Left lobe of liver (tissue), 2 donors: Measurements from ENCODE around the gene SIDT1. TPM values are rescaled to one million over a fixed set of nuclear protein-coding genes. Genes with fewer than 3 reads are reported as not detected.

Experiments
- ATAC-seq: fragments of 200-7000 bp; cut with Tn5 transposase; one replicate; pipeline ENCODE4 v1.9.1; 2020; ENCODE audit warnings: mild to moderate bottlenecking, moderate library complexity
- DNase-seq: peaks from one replicate; pipeline ENCODE4 v3.0.0-alpha.2; 2020; ENCODE audit warnings: low spot score
- total RNA-seq: library from RNA; stranded (reverse); gene quantifications from one replicate; pipeline ENCODE4 v1.2.1, GENCODE V29; 2021
- donor health status: DM: no; HTN: no; CAD: no; lungs with moderate emphysema.
- donor health status: DM: no; HTN: yes; CAD: no.

Gene SIDT1
- total RNA-seq, 1 donor from 2014 or later, result 0.55 TPM

DNA sequence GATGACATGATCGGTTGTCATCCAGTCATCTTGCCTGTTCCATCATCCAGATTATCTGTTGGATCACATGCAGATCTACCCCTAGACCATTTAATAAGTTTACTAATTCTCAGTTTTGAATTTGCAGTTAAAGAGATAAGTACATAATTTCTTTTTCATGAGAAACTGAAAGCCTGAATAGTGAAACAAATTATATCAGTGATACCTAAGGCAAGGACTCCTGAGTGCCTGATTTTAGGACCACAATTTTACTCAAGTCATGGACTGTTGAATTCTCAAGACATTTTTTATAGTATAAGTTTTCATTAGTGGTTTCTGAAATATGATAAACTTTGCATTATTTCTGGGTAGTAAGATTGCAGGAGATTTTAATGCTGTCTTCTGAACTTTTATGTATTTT, 13.2 kb downstream of the SIDT1 start:
- ATAC-seq, result no peak
- no peak for DNase-seq

DNA sequence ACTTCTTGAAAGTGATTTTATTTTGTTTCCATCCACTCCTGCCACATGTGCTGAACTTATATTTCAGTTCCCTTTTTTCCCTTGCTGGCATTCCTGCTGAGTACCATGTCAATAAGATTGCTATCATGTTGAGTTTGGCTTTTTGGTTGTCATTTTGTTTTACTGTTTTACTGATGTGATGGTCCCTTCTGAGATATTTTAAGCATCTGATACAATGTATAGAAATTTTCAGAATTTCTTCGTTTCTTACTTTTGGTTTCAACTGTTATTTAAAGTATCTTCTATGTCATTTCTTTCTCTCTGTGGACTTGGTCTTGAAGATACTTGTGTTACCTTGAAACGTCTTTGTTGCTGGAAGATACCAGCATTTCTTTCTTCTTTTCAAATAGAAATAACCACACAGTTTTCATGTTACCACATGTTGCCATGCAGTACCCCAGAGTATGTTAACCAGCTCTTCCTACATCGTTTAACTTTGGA, 14.1 kb downstream of the SIDT1 start:
- ATAC-seq (no peak), DNase-seq (no peak)

DNA sequence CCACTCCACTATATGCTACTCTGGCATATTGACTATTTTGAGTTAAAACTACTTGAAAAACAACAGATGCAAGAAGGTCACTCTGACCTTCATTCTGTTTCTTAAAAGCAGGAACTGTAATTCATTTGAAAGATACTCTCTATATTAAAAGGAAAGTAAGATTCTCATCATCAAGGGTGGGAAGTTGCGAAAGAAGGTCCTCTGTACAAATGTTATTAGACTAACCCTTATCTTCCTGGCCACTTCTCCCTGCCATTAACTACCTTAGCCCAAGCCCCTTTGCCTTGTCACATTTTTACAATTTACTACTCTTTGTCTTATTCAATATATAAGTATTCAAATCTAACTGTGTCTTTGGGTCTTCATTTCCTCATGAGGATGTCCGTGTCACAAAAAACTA, 16.1 kb downstream of the SIDT1 start:
- ATAC-seq (no peak), DNase-seq (no peak)

DNA sequence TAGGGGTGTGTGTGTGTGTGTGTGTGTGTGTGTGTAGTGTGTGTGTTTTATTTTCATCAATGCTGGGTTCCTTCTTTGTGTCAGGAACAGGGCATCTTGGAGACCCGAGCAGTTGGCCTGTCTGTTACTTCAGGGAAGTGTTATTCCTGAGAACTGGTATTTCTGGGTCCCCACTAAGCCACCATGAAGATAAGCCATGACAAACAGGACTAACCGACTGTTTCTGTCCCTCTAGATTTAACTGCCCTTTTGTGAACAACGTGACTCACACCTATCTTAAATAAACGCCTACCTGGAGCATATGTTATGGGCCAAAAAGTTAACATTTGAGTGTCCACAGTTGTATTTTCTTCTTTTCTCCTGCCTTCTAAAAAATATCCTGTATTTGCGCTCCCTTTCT, 19.5 kb downstream of the SIDT1 start:
- ATAC-seq (no peak), DNase-seq (no peak)

DNA sequence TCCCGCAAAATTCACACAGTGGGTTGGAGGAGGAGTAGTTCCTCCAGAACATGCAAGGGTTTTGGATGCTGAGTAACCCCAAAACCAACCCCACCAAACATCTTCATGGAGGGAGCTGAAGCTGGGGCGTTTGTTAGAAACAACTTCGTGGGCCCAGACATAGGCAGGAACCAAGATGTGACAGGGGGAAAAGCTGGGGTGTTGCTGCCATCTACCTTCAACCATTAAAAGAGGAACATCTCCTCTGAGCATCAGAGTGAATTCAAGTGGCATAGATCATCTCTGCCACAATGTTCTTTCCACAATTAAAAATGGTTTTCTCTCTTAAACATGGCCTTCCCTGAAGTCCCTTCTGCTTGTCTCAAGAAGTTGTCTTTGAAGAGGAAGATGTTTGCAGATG, 20.5 kb downstream of the SIDT1 start:
- DNase-seq, result no peak
- peak; percentile 23 for ATAC-seq

DNA sequence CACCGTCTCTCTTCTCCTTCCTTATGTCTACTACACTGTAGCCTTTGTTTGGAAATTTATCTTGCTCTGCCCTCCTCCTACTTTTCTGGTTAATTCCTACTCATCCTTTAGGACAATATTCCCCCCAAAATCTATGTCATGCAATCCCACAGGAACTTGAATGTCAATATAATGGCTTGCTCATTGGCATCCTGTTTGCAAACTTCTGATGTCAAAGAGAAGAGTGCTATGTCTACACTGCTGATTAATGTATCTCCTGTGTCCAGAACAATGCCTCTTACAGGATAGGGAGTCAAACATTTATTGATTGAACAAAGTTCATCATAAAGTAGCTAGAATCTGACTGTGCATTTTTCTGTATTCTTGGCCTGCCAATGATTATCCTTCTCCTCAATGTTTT, 22.8 kb downstream of the SIDT1 start:
- no peak for DNase-seq
- ATAC-seq, result no peak

DNA sequence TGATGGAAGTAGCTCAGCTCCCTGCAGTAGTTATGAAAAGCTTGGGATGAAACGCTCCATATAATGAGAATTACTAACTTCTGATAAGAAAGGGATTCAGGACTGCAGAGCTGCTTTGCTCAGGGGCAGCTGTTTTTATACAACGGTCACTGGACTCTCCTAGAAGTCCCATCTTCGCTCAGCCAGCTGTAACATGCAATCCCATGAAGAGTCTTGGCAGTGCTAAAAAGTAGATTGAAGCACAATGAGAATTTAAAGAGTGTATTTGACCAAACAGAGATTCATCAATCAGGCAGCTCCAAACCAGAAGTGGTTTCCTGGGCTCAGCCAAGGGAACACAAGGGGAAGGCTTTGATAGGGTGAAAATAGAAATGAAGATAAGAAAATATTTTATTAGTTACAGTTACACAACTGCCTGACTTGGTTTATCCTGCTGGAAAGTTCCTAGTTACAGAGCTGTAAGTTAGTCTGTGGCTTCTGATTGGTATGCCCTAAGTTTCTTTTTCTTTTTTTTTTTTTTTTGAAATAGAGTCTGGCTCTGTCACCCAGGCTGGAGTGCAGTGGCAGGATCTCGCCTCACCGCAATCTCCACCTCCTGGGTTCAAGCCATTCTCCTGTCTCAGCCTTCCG, 24.1 kb downstream of the SIDT1 start:
- no peak for ATAC-seq

DNA sequence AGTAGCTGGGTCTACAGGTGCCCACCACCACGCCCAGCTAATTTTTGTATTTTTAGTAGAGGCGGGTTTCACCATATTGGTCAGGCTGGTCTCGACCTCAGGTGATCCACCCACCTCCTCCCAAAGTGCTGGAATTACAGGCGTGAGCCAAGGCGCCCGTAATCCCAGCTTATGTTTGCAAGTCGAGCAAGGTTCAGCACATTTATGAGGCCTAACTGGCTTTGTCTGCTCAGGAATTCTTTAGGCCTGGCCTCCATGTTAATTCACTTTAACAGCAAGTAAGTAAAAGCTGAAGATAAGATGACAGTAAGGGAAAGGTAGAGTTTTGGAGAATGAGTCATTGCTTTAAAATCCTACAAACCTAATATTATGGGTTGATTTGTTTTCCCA, 24.6 kb downstream of the SIDT1 start:
- ATAC-seq (no peak), DNase-seq (no peak)

More for the DNA sequence above, 24.1 kb downstream of the SIDT1 start:
- DNase-seq, result no peak

DNA sequence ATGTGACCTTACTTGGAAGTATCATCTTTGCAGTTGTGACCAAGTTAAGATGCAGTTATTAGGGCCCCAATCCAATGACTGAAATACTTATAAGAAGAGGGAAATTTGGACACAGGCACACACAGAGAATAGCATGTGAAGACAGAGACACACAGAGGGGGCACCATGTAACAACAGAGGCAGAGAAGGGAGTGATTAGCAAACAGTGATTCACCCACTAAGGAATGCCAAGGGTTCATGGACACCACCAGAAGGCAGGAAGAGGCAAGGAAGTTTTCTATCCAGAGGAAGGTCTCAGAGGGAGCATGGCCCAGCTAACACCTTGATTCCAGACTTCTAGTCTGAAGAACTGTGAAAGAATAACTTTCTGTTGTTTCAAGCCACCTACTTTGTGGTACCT, 25.0 kb downstream of the SIDT1 start:
- no peak for DNase-seq

DNA sequence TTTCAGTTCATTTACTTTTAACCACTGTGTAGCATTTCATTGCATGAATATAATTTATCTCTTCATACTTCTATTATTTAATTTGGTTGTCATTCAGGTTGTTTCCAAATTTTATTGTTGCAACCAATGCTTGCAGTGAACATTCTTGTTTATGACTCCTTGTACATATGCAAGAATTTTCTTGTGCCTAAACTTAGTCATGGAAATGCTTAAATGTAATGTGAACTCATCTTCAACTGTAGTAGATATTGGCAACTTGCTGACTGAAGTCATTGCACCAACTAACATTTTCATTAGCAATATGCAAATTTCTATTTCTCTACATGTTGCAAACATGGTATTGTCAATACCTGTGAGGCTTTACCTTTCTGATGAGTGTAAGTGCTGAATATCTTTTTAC, 26.7 kb downstream of the SIDT1 start:
- DNase-seq (no peak), ATAC-seq (no peak)

More for the DNA sequence above, 25.0 kb downstream of the SIDT1 start:
- no peak for ATAC-seq

DNA sequence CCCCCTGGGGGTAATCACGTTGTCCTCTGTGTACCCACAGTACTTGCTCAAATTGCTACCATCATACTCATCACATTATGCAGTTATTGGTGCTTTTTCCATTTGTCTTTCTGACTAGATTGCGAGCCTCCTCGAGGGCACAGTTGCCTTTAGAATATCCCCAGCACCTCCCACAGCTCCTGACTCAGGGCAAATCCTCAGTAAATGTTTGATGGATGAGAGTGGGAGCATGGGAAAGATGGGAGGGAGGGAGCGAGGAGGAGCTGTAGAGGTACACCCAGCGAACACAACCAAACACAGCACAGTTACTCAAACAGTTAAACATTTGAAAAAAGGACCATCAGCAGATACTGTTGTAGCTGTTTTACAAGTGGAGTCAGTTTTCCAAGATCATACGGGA, 27.9 kb downstream of the SIDT1 start:
- no peak for DNase-seq
- no peak for ATAC-seq

DNA sequence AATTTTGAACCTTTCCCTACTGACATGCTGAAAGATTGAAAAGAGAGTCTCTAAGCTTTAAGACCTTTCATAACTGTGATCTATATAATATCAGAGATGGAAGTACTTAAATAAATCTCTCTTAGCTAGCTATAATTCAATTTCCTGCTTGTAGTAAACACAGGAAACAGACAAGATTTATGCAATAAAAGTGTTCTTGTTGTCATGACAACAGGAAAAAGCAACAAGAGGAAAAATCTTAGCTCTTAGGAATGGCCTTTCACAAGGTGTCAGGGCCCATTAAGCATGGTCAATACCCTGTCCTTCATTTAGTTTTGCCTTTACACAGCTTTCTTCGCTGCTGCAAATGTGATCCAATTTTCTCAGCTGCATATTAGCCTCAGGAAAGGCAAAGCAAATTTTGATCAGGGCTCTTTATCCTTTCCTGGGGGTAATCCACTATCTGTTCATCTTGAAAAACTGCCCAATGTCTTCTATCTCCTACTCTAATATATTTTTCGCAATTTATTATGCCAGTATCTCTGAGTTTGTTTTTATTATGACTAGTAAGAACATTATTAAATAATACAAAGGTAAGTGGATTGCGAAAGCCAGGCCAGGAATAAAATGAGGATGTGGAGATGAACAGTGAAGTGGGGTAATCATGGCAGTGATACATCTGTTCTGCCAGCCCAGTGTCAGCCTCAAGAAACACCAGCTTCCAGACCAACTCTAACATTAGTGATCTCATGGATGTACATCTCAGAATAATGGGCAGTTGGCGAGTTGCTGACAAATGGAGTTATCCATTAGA, 28.7 kb downstream of the SIDT1 start:
- no peak for DNase-seq
- ATAC-seq, result no peak

DNA sequence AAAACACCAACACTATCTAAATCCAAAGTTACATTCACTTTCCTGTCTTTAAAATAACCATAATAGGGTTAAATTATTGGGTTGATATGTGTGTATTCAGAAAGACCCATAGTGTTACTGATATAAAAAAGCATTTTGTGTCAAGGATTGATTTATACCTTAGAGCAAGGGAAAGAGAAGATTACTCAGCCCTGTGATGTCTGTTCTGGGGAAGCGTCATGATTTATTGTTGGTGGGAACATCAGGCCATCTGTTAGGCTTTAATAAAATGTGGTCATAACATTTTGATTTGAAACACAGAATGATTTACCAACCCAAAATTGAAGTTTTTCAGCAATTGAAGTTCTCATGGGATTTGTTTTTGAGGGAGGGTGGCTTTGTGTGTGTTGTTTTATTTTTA, 33.2 kb downstream of the SIDT1 start:
- ATAC-seq, result no peak
- DNase-seq, result no peak

DNA sequence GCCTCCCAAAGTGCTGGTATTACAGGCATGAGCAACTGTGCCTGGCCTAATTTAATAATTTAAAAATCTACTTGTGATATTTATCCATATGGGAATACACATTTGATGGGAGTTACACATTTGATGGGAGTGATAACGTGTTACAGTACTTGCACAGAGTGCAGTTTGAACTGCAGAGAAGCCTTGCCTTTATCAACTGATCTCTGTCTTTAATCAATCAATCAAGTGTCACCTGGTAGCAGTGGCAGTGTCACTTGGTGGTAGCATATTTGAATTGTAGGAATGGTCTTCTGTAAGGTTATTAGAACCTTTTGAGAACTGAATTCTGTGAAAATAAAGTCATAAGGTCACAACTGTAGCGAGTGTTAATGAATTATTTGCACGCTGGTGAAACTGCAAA, 37.8 kb downstream of the SIDT1 start:
- DNase-seq (no peak), ATAC-seq (no peak)

DNA sequence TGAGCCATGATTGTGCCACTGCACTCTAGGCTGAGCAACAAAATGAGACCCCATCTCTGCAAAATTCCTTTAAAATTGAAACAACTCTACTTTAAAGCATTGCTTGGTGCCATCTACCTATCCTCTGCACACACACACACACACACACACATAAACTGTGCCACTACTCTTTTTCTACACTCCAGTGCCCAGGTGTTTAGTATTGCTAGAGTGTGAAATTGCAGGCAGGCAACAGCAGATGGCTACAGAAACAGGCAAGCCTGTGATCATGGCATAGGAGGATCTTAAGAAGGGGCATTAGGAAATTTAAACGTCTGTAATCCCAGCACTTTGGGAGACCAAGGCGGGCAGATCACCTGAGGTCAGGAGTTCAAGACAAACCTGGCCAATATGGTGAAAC, 39.0 kb downstream of the SIDT1 start:
- ATAC-seq (no peak), DNase-seq (no peak)

DNA sequence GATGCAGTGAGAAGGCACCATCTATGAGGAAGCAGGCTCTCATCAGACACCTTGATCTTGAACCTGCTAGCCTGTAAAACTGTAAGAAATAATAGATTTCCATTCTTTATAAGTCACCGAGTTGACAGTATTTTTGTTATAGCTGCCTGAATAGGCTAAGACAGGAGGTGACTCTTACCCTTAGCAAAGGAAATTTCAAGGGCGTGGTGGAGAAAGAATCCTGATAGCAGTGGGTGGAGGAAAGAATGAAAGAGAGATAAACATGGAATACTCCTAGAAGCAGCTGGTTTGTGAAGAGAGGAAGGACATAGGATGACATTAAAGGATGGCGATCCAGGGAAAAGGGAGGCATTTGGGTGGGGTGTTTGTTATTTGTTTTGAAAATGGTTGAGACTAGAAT, 41.4 kb downstream of the SIDT1 start:
- ATAC-seq (no peak), DNase-seq (no peak)

DNA sequence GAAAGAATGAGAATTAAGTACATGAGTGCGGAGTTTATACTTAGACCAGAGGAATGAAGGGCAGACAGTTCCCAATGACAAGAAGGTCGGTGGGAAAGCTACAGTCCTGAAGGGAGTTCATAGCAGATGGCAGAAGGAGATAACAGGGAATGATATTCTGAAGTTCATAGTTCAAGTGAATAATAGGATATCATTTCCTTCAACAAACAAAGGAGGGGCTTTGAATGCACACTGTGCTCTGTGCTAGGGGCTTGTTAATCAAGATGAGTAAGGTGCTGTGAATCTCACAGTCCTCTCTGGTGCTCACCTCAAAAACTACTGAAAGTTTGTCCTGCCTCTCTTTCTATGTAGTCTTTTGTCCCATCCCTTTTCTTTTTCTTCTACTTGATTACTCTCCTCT, 41.9 kb downstream of the SIDT1 start:
- no peak for DNase-seq
- ATAC-seq, result no peak

DNA sequence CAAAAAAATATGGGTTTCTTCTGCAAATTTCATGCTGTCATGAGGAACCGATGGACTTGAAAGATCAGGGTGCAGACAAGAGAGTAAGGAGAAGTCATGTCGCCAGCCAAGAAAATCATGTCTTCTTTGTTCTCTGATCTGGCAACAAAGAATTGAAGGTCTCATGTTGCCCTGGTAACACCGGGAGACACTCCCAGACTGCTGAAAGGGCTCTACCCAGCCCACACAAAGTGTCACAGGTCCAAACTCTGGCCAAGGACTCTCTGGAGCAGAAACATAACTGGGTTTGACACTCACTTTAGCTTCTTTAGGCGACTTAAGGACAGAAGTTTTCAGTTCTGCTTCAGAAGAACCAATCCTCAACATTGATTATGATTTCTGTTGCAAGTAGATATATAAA, 42.9 kb downstream of the SIDT1 start:
- no peak for DNase-seq
- ATAC-seq, result no peak

DNA sequence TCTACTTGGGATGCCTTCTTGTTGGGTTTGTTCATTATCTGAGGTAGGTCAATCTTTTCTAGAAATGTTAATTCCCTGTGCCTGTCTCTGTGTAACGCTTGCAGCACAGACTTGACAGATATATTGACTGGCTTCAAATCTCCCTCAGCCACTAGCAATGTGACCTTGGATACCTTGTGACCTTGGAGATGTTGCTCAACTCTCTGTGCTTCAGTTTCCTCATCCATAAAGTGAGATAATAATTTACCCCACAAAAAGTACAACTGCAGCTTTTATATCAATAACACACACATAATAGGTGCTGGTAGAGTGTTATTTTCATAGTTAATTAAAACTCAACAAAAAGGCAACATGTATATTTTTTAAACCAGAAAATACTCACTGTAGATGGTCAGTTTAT, 52.9 kb downstream of the SIDT1 start:
- no peak for ATAC-seq
- DNase-seq, result no peak

DNA sequence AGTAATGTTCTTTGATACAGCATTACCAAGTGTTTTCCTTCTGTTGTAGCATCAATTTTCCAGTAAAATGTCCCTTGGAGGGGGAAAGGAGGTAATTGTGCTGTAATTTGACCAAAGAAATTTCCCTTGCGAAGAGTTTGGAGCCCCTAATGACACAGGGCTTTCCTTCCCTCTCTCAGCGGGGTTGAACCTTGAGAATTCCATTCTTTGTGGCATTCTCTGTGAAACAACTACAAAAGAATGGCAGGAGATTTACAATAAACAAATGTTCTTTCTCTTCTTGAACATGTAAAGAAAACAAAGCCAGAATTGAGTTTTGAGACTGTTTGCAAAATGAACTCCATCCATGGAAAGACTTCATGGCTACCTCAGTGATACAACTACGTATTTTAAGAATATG, 53.4 kb downstream of the SIDT1 start:
- no peak for ATAC-seq
- DNase-seq, result no peak

DNA sequence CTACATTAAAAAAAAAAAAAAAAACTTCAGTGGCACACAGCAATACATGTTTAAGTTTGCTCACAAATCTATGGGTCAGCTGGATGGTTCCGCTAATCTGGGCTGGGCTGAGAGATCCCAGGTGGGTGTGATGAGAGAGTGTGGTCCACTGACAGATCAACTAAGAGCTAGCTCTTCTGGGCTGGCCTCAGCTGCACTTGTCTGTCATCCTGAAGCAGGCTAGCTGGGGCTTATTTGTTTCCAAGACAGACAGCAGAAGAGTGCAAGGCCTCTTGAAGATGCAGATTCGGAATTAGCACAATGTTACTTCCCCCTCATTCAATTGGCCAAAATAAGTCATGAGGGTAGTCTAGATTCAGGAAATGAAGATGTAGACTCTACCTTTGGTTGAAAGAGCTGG, 56.5 kb downstream of the SIDT1 start:
- no peak for ATAC-seq
- no peak for DNase-seq

DNA sequence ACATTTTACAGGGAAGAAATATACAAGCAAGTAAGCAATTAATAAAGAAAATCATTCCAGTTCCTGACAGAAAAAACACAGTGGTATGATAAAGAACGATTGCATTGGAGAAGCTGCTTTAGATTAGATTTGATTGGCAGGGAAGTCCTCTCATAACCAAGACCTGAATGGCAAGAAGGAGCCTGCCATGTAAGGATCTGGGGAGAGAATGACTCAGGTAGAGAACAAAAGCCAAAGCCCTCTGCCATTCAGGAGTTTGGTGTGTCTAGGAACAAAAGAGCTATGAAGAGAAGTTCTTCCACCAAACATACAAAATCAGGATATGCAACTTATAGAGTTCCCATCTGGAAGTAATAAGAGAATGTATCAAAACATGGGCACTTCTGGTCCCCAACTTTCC, 57.6 kb downstream of the SIDT1 start:
- ATAC-seq (no peak), DNase-seq (no peak)

DNA sequence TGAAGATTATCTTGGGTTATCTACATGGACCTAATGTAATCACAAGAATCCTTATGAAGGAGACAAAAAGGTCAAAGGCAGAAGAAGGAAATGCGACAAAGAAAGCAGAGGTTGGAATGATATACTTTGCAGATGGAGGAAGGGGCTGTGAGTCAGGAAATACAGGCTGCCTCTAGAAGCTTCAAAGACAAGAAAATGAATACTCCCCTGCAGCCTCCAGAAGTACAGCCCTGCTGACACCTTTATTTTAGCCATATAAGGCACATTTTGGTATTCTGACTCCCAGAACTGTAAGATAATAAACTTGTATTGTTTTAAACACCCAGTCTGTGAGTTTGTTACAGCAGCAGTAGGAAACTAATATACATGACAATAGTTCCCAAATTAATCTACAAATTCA, 58.6 kb downstream of the SIDT1 start:
- DNase-seq (no peak), ATAC-seq (no peak)
